Heart left ventricle (tissue), 13 donors: ENCODE measurements around the gene TIMELESS.

Source experiments
- CTCF ChIP-seq, 12 donors: fragments of 200-600 bp; sonication (generic) in 4 of 12; IDR thresholded peaks; one replicate each; pipeline versions ENCODE4 v1.5.0 to v1.8.0; 2018 to 2022; ENCODE audit warnings: antibody characterized with exemption in 12 of 12, mild to moderate bottlenecking in 5 of 12
- POLR2A ChIP-seq, 2 donors: fragments of 450-650 bp; IDR thresholded peaks; one replicate each; pipeline ENCODE4 v1.6.1; 2017; ENCODE audit warnings: antibody characterized with exemption in 2 of 2, mild to moderate bottlenecking in 2 of 2, moderate library complexity in 2 of 2
- donor health status: ischemic (EF 13 %, LVEDD 7.1; RV severe dilation, severe dysfunction).
- donor health status: DM: no; HTN: yes; CAD: no.
- donor health status: DM: no; HTN: no; CAD: no.
- donor health status: ischemic (EF 25% LVEDD 6.9; RV normal size, moderate dysfunction).
- donor health status: ischemic (EF 25% LVEDD 5.7; RV mildly dilated, moderate dysfunction).
- donor health status: ischemic (EF 35%, LVEDD 5.7; RV mildly dilated, moderate dysfunction).
- donor health status: nonischemic (EF 11% LVEDD 7.7; RV severe dilation, severe dysfunction).
- donor health status: DM: yes; HTN: yes; CAD: no.
- donor health status: PGD.
- donor health status: ischemic (EF 29% LVEDD 5.4; RV normal size, mild dysfunction).
- donor health status: nonischemic (EF 23%, LVEDD 6.1; RV moderate dilation, normal function).

- no peak for TF ChIP-seq CTCF (IDR thresholded peaks at IDR 0.05)
- TF ChIP-seq POLR2A (IDR thresholded peaks at IDR 0.05): no peak
Measured at GRCh38 chr12:56474389-56474788, 25.2 kb upstream of the TIMELESS start.
